Colonic mucosa (tissue), 4 donors: ENCODE data around the gene FAM222B. TPM values are rescaled to one million over a fixed set of nuclear protein-coding genes. Genes with fewer than 3 reads are reported as not detected.

Experiments used
- DNase-seq: peaks from one replicate; pipeline ENCODE4 v3.0.0-alpha.2; 2020
- H3K27ac ChIP-seq: fragments of 200-600 bp; one replicate; pipeline ENCODE4 v1.8.0; 2021
- H3K27me3 ChIP-seq: fragments of 200-600 bp; one replicate; pipeline ENCODE4 v1.8.0; 2021
- H3K36me3 ChIP-seq: fragments of 200-600 bp; one replicate; pipeline ENCODE4 v1.8.0; 2021
- H3K4me1 ChIP-seq: fragments of 200-600 bp; one replicate; pipeline ENCODE4 v1.8.0; 2021; ENCODE audit warnings: mild to moderate bottlenecking
- H3K4me3 ChIP-seq: fragments of 200-600 bp; one replicate; pipeline ENCODE4 v1.8.0; 2021
- H3K9ac ChIP-seq, 2 donors: one replicate each; pipeline ENCODE4 v1.7.0; 2013; ENCODE audit warnings: control low read depth in 2 of 2, low read depth in 2 of 2, low read length in 2 of 2
- H3K9me3 ChIP-seq: fragments of 200-600 bp; one replicate; pipeline ENCODE4 v1.8.0; 2021
- intact Hi-C: fragments of 100-400 bp; cut with DNase I; formaldehyde crosslinking; loops from one replicate; pipeline ENCODE4 v1.14.1; 2022
- total RNA-seq, 2 donors: library from RNA; stranded (reverse); fragmentation: NEBNext Ultra II Directional in 1 of 2; extraction: Animal tissue kit (Norgen Biotek cat#: 25700) in 1 of 2; gene quantifications; one replicate each; pipeline ENCODE4 v1.2.1, GENCODE V29; 2021
- TF ChIP-seq, protein P1 (sequence below): fragments of 200-600 bp; IDR thresholded peaks from one replicate; pipeline ENCODE4 v1.8.0; 2022; ENCODE audit warnings: antibody characterized with exemption, mild to moderate bottlenecking
- donor health status: healthy.
- donor health status: DM: no; HTN: no; CAD: no.
- donor health status: DM: no; HTN: no; CAD: no.

Gene FAM222B
- total RNA-seq, 2 donors from 2014 or later = 27.9 to 35.4 TPM

DNA sequence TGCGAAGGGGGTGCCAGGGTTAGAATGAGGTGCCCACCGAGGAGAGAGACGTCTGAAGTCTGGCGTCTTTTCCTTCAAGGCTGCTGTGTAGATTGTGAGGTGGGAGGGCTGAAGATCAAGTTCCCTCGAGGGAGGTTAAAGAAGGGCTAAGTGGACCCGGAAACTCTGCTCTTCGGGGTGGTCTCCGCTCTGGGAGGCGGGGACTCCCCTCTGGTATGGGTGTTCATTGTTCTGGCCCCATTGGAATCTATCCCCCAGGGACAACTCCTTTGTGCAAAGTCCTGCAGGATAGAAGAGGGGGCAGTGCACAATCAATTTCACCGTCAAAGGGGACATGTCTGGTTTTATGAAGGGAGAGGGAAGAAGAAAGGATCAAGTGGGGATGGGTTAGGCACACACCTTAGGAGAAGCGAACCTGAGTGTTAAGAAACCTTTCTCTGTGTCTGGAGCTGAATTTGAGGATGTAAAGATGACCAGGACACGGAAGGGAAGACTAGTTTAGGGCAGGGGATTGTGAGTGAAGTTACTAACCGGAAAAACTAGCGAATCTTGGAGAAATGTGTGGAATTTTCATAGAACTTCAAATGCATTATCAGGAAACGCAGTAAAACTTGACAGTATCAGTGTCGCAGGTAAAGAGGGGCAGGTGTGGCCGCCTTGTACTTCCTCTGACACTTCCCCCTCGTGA is 124.1 kb downstream of the FAM222B start:
- Histone ChIP-seq H3K27me3 (peaks cover 11% of the 10 kb centered on the region), H3K9me3 (no peaks in the 10 kb centered on the region), H3K4me3 (peak overlapping the region; percentile 70), H3K36me3 (peaks cover 12% of the 10 kb centered on the region), H3K27ac (peak overlapping the region; percentile 71), H3K4me1 (peaks cover 13% of the 10 kb centered on the region), H3K9ac (peak overlapping the region; percentile 30 to 73)
- TF ChIP-seq, protein P1, sequence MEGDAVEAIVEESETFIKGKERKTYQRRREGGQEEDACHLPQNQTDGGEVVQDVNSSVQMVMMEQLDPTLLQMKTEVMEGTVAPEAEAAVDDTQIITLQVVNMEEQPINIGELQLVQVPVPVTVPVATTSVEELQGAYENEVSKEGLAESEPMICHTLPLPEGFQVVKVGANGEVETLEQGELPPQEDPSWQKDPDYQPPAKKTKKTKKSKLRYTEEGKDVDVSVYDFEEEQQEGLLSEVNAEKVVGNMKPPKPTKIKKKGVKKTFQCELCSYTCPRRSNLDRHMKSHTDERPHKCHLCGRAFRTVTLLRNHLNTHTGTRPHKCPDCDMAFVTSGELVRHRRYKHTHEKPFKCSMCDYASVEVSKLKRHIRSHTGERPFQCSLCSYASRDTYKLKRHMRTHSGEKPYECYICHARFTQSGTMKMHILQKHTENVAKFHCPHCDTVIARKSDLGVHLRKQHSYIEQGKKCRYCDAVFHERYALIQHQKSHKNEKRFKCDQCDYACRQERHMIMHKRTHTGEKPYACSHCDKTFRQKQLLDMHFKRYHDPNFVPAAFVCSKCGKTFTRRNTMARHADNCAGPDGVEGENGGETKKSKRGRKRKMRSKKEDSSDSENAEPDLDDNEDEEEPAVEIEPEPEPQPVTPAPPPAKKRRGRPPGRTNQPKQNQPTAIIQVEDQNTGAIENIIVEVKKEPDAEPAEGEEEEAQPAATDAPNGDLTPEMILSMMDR = no peak
- intact Hi-C loops = no loop called here
- DNase-seq = no peak

DNA sequence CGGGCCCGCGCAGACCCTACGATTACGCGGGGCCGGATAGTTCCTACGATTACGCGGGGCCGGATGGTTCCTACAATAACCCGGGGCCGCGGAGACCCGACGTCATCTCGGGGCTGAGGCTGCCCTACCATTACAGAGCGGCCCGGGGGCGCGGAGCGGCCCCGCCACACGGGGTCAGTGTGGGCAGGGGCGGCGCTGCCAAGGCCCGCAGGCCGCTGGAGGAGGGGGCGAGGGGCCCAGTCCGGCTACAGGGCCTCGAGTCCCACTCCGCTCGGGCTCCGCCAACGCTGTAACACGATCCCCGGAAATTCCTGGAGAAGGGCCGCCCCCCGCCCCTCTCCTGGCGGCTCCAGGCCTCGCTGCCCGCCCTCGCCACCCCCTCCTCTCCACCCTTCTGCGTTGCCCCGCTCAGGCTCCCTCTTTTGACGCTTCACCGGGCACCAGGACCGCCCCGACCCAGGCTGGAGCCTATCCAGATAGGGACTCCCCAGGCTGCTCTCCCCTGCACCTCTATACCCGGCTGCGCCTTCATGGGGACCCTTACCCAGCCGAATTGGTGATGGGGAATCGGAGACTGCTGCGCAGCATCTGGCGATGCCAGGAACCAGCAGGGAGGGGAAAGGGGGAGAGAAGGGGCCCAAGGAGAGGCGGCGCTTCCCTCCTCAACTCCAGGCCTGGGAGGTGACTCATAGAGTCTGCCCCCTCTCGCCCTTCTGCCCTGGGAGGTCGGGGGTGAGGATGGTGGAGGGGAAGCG is 124.8 kb downstream of the FAM222B start, which contains the start of gene RAB34:
TSS of gene RAB34 (minus strand) at position 291 of the 755 bp plus-strand sequence. CDS start 602 bp downstream, outside the sequence.
- H3K4me3 ChIP-seq = peak within 1 kb of the TSS; percentile 44
- H3K27ac ChIP-seq = peak within 1 kb of the TSS; percentile 71
- no peaks in the 10 kb centered on the region for H3K9me3 ChIP-seq
- H3K27me3 ChIP-seq = peaks cover 11% of the 10 kb centered on the region
- intact Hi-C loops = no loop called here
- peaks cover 10% of the 10 kb centered on the region for H3K36me3 ChIP-seq
- H3K4me1 ChIP-seq = peaks cover 13% of the 10 kb centered on the region
- TF ChIP-seq, protein P1 = no peak
- H3K9ac ChIP-seq = peak within 1 kb of the TSS; percentile 63 to 73
- DNase-seq = peak; percentile 50

DNA sequence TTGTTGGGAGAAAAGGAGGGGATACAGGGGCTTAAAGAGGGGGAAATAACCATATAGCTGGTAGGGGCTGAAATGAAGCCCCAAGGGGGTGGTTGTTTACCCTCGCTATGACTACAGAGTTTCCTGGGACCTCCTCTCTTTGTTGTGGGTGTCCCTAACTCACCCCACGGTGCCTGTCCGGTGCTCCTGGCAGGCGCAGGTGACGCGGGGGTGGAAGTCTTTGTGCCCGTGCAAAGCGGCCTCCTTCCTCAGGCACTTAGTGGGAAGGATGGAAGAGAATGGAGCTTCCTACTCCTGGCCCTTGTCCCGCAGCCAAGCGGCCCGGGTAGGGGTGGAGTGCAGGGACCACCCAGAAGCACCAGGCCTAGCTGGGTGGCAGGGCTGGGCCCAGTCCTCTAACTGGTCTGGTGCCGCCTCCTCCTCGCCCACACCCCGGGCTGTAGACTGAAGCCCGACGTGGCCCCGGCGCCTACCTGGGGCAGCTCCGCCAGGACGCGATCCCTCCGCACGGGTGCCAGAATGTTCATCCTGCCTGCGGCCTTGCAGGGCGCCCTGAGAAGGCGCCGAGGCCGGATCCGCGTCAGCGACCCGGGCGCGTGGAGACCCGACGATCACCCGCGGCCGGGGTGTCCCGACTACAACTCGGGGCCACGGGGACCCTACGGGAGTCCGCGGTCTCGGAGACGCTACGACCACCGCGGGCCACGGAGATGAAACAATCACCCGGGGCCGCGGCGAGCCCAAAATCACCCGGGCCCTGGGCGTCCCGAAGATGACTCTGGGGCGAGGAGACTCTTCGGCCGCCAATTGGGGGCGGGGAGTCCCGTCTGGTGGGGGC is 125.6 kb downstream of the FAM222B start:
- Histone ChIP-seq H3K4me1 (peaks cover 11% of the 10 kb centered on the region), H3K9me3 (no peaks in the 10 kb centered on the region), H3K36me3 (peaks cover 2% of the 10 kb centered on the region), H3K27ac (peak overlapping the region; percentile 71), H3K4me3 (peak overlapping the region; percentile 44), H3K27me3 (peaks cover 11% of the 10 kb centered on the region), H3K9ac (peak overlapping the region; percentile 63 to 73)
- TF ChIP-seq, protein P1 = no peak
- intact Hi-C loops = no loop called here
- peak; percentile 34 for DNase-seq

DNA sequence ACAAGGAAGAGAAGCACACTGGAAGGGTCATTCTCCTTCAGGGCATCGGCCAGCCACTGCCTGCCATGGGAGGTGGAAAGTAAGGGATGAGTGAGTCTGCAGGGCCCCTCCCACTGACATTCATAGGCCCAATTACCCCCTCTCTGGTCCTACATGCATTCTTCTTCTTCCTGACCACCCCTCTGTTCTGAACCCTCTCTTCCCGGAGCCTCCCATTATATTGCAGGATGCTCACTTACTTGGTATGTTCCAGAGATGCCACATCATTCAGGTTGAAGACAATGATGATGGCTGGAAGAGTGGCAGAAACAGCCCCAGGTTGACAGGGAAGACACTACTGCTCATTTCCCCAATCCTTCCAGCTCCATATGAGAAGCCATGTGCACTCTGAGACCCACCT is 127.4 kb downstream of the FAM222B start:
- no peak for DNase-seq
- no peaks in the 10 kb centered on the region for H3K9me3 ChIP-seq
- intact Hi-C loops = no loop called here
- no peak overlapping the region for H3K4me3 ChIP-seq
- no peaks in the 10 kb centered on the region for H3K4me1 ChIP-seq
- peaks cover 11% of the 10 kb centered on the region for H3K27me3 ChIP-seq
- no peak overlapping the region for H3K27ac ChIP-seq
- no peaks in the 10 kb centered on the region for H3K36me3 ChIP-seq
- no peak overlapping the region for H3K9ac ChIP-seq
- TF ChIP-seq, protein P1 = no peak

DNA sequence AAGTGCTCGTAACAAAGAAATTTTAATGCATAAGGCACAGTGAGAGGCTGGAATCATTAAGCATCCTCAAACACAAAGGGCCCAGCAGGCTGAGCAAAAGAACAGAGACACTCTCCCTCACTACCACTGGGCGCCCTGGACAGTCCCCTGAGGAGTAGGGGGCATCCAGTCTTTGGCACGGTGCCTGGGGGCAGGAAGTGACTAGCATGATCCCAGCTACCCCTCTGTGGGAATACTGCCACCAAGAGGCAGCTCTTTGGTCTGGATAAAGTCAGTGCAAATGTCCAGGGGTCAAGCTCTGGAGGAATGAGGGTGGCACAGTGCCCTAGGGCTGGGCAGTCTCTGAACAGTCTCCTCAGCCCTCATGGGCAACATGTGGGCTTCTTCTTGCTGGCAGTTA is 128.3 kb downstream of the FAM222B start:
- intact Hi-C loops = no loop called here
- Histone ChIP-seq H3K4me1 (no peaks in the 10 kb centered on the region), H3K27me3 (peaks cover 11% of the 10 kb centered on the region), H3K9me3 (no peaks in the 10 kb centered on the region), H3K9ac (no peak overlapping the region), H3K4me3 (no peak overlapping the region), H3K27ac (no peak overlapping the region), H3K36me3 (no peaks in the 10 kb centered on the region)
- TF ChIP-seq, protein P1 = no peak
- no peak for DNase-seq
